NCI-H187 (cell line): ENCODE results near the gene DBNDD2.

Source experiments
- DNase-seq, 2 experiments: peaks; one replicate each; lab custom pipeline; 2025; lab: John Stamatoyannopoulos, UW

DBNDD2 gene

DNA sequence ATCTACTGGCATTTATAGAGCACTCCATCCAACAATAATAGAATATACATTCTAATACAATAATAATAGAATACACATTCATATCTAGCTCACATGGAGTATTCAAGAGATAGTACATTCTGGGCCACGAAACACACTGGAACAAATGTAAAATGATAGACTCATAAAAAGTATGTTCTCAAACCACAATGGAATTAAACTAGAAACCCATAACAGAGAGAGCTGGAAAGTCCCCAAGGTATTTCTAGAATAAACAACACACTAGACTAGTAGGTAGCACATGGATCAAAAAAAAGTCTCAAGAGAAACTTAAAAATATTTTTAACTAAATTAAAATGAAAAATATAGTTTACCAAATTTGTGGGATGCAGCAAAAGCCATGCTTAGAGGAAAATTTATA is 20.8 kb upstream of the DBNDD2 start:
- DNase-seq: no peak

GRCh38 chr20:45390931-45391330 is 17.2 kb upstream of the DBNDD2 start:
- DNase-seq: no peak

DNA sequence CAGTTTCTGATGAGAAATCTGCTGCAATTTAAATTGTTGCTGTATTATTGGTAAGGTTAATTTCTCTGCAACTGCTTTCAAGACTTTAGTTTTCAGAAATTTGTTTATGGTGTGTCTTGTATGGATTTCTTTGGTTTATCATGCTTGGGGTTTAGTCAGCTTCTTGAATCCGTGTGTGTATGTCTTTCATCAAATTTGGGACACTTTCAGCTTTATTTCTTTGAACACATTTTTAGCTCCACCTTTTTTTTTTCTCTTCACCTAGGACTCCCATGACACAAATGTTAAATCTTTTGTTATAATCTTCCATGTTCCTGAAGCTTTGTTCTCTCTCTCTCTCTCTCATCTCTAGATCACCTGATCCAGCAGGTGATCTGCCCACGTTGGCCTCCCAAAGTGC is 16.5 kb upstream of the DBNDD2 start:
- no peak for DNase-seq

DNA sequence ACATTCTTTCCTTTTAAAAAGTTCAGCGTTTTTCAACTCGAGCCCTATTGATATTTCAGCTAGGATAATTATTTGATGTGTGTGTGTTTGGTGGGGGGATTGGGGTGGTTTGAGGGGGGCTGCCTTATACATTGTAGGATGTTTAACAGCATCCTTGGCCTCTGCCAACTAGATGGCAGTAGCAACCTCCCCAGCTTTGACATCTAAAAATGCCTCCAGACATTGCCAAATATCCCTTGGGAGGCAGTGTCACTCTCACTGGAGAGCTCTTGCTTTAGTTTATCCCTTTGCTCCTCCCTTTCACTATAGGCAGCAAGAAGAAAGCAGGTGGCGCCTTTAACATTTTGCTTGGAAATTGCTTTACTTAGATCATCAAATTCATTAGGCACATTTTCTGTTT is 15.4 kb upstream of the DBNDD2 start:
- no peak for DNase-seq

GRCh38 chr20:45394221-45395113 is 13.6 kb upstream of the DBNDD2 start:
- DNase-seq: no peak

GRCh38 chr20:45395114-45395415 is 13.0 kb upstream of the DBNDD2 start:
- no peak for DNase-seq

- DNase-seq: no peak
Measured at GRCh38 chr20:45399018-45399417, 9.1 kb upstream of the DBNDD2 start.

DNA sequence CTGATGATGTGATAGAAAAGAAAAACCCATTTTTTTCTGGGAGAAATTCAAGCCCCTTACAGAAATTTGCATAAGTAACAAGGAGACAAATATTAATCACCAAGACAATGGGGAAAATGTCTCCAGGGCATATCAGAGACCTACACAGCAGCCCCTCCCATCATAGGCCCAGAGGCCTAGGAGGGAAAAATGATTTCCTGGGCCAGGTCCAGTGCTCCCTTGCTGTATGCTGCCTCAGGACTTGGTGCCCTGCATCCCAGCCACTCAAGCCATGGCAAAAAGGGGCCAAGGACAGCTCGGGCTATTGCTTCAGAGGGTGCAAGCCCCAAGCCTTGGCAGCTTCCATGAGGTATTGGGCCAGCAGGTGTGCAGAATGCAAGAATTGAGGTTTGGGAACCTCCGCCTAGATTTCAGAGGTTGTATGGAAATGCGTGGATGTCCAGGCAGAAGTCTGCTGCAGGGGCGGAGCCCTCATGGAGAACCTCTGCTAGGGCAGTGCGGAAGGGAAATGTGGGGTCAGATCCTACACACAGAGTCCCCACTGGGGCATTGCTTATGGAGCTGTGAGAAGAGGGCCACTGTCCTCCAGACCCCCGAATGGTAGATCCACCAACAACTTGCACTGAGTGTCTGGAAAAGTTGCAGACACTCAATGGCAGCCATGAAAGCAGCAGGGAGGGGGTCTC is 7.6 kb upstream of the DBNDD2 start:
- DNase-seq: no peak

- no peak for DNase-seq
Measured at GRCh38 chr20:45402946-45403345, 5.1 kb upstream of the DBNDD2 start.

- DNase-seq: no peak
Measured at GRCh38 chr20:45404438-45404837, 3.7 kb upstream of the DBNDD2 start.

DNA sequence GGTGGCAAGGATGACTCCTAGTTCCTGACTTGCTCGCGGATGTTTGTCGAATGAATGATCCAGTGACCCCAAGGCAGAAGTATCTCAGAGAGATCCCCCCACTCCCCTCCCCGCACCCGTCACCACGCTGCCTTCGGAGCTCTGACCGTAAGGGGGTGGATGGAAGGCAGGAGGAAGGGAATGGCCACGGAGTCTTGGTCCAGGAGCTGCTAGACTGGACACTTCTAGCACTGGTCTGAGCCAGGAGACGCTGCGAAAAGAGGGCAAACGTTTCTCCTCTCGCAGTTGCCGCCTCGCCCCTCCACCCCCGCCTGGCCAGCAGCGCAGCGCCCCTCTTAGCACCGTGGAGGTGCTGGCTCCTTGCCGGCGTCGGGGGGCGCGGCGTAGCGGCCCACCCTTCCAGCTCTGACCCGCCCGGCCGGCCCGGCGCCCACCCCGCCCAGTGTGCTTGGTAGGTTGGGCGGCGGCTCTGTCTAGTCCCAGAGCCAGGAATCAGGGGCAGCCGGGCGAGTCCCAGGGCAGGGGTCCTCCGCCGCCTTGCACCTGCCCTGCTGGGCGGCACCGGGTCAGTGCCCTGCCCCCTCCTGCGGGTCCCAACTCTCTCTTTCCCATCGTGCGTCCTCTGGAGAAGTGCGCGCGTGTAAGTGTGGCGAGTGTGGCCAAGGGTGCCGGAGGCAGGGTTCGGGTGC is 2.4 kb upstream of the DBNDD2 start:
- DNase-seq: no peak

GRCh38 chr20:45406260-45407066 is 1.6 kb upstream of the DBNDD2 start:
- DNase-seq: no peak

DNA sequence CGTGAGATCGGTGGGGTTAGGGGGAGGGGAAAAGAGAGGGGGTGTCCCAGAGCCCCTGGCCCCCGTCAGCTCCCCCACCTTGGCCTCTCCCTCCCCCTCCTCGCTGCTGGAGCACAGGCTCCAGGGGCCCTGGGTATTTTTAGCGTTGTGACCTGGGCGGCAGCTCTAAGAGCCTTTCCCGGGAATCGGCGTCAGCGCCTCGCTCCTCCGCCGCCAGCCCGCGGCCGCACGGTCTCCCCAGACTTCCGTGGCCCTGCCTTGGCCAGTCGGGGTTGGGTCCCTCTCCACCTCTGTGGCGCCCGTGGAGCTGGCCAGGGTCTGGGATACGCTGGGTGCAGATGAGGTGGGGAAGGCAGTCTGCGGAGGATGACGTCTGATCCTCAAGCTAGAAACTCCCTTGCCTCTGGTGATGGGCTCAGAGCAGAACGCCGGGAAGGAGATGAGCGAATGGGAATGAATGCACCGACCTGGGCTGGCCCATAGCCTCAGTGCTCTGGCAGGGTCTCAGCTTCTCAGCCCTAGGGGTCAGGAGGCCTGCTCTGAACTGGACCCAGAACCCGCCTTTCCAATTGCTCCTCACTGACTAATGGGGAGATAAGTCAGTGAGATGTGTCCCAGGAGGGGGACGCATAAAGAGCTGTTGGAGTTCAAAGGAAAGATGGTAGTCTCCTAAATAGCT is 883 bp upstream of the DBNDD2 start:
- DNase-seq: no peak

DNA sequence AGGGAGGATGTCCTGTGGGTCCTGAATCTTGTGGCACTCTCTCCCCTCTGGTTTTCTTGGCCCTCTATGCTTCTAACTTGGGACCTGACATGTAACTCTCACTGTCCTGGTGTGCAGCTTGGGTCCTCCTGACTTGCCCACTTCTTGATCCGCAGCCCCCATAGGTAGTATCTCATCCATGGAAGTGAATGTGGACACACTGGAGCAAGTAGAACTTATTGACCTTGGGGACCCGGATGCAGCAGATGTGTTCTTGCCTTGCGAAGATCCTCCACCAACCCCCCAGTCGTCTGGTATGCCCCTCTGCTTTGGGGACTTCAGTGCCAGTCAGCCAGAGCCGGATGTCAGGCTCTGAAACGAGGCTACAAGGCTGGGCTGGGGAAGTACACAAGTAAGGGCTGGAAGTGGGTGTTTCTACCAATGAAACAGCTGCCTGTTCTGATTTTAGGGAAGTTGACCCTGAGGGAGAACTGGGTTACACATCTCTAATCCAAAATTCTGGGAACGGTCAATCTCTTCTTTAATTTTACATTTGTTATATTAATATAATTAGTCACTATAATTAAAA is 641 bp downstream of the DBNDD2 start:
- no peak for DNase-seq

DNA sequence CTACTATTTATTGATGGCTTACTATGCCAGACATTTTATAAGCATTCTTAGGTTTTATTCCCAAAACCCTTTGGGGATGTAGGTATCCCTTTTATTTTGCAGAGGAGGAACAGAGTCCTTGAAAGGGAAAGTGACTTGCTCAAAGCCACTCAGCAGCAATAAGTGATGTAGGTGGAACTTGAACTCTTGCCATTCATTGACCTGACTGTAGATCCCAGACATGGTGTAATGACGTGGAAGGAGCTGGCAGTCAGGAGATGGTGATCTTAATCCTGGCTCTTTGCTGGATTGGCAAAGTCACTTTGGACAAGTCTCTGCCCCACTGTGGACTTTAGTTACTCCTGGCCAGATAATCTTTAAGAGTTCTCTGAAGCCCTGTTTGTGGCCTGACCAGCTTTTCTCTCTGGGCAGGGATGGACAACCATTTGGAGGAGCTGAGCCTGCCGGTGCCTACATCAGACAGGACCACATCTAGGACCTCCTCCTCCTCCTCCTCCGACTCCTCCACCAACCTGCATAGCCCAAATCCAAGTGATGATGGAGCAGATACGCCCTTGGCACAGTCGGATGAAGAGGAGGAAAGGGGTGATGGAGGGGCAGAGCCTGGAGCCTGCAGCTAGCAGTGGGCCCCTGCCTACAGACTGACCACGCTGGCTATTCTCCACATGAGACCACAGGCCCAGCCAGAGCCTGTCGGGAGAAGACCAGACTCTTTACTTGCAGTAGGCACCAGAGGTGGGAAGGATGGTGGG is 1.6 kb downstream of the DBNDD2 start:
- no peak for DNase-seq

GRCh38 chr20:45410887-45411286 is 2.8 kb downstream of the DBNDD2 start:
- no peak for DNase-seq

DNA sequence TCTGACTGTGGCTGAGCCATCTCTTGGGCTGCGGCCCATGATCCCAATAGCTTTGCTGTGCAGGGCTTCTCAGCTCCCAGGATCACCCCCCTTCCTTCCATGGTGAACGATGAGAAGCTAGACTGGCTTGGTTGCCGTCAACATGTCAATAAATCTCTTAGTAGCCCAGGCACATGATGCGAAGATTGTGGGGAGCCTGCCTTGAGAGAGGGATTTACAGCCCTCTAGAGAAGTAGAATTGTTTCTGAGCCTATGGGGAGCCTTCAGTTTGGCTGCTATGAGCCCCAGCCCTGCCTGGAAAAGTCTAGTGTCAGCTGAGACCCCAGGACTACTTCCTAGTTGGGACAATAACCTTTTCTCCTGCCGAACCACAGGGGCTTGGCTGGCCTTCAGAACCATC is 4.6 kb downstream of the DBNDD2 start:
- no peak for DNase-seq

DNA sequence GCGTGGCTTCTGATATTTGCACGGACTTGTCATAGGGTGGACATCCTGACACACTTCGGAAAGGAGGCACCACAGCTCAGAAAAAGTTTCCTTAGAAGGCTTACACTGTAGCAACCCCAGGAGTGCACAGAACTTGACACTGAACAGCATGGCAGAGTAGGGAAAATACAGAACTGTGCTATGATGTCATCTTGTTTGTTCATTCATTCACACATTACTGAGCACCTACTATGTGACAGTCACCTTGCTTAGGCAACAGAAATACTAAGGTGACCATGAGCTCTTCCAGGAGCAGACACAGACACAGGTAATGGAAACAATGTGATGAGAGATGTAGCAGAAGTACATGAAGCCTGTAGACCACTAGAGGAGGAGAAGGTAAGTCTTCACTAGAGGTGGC is 5.4 kb downstream of the DBNDD2 start:
- DNase-seq: no peak

DNA sequence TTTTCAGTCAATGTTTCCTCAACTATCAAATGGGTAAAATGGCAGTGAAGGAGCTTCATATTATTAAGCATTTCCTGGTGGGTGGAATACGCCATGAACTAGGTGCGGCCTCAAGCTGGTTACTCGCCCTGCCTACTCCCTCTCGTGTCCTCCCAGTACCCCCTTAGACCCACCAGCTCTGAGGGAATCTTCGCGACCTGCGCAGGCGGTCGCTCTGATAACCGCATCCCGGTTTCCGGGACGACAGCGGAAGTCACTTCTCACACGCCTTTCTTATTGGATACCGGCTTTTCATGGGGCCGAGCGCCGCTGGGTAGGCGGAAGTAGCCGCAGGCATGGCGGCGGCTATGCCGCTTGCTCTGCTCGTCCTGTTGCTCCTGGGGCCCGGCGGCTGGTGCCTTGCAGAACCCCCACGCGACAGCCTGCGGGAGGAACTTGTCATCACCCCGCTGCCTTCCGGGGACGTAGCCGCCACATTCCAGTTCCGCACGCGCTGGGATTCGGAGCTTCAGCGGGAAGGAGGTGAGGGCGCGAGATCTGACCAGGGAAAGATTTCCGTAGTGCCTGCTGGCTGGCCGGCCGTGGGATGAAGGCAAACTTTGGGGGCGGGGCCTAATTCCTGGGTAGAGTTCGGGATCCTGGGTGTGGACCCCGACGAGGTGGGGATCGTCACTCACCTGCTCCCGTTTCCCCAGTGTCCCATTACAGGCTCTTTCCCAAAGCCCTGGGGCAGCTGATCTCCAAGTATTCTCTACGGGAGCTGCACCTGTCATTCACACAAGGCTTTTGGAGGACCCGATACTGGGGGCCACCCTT is 7.9 kb downstream of the DBNDD2 start, which contains the start of gene PIGT:
Gene PIGT (plus strand): TSS at position 320 of the 816 bp plus-strand sequence. CDS start 16 bp downstream, at position 336.
- peak; percentile 44 to 47 for DNase-seq

GRCh38 chr20:45416917-45417316 is 8.8 kb downstream of the DBNDD2 start:
- no peak for DNase-seq
